Neuronal stem cell (in vitro differentiated cells): ENCODE data around the gene NFATC4.

Experiments used
- DNase-seq: peaks from one replicate; pipeline ENCODE4 v3.0.0-alpha.2; 2013; ENCODE audit warnings: low spot score
- H2AFZ ChIP-seq: one replicate; pipeline ENCODE4 v1.6.1; 2013; ENCODE audit warnings: mild to moderate bottlenecking, low read length, inconsistent platforms
- H2AK5ac ChIP-seq: 2 replicates; pipeline ENCODE4 v1.6.1; 2013; ENCODE audit warnings: low read depth, mild to moderate bottlenecking, inconsistent platforms, low read length, moderate library complexity, mixed read lengths
- H2BK120ac ChIP-seq: 2 replicates; pipeline ENCODE4 v1.6.1; 2013; ENCODE audit warnings: low read depth, mild to moderate bottlenecking, inconsistent platforms, low read length, moderate library complexity, mixed read lengths
- H2BK12ac ChIP-seq: one replicate; pipeline ENCODE4 v1.6.1; 2013; ENCODE audit warnings: low read length, inconsistent platforms
- H2BK15ac ChIP-seq: 2 replicates; pipeline ENCODE4 v1.6.1; 2013; ENCODE audit warnings: mild to moderate bottlenecking, low read length, inconsistent platforms, mixed read lengths
- H2BK5ac ChIP-seq: one replicate; pipeline ENCODE4 v1.6.1; 2013; ENCODE audit warnings: inconsistent platforms, mild to moderate bottlenecking, low read length, moderate library complexity
- H3K14ac ChIP-seq: one replicate; pipeline ENCODE4 v1.6.1; 2013; ENCODE audit warnings: low read length, inconsistent platforms
- H3K18ac ChIP-seq: 2 replicates; pipeline ENCODE4 v1.6.1; 2013; ENCODE audit warnings: low read length, inconsistent platforms
- H3K23ac ChIP-seq: 2 replicates; pipeline ENCODE4 v1.6.1; 2013; ENCODE audit warnings: low read depth, mild to moderate bottlenecking, mixed read lengths, low read length, inconsistent platforms; ENCODE audit not compliant: poor library complexity
- H3K27ac ChIP-seq: replicated peaks from 3 replicates; pipeline ENCODE4 v1.5.1; 2013; ENCODE audit warnings: low read length, inconsistent platforms
- H3K27me3 ChIP-seq, 3 experiments: 2 replicates each; pipeline ENCODE4 v1.6.1; 2013; ENCODE audit warnings: low read length in 3 of 3, mild to moderate bottlenecking in 2 of 3, inconsistent platforms in 1 of 3, low read depth in 1 of 3, mixed read lengths in 1 of 3, moderate library complexity in 1 of 3; ENCODE audit not compliant: control insufficient read depth in 3 of 3, insufficient read depth in 3 of 3
- H3K36me3 ChIP-seq, 2 donors: replicated peaks in 1 of 2; 2 replicates each; pipeline ENCODE4 v1.6.1; 2013; ENCODE audit warnings: low read length in 2 of 2; ENCODE audit not compliant: control insufficient read depth in 2 of 2, insufficient read depth in 2 of 2
- H3K4ac ChIP-seq: 2 replicates; pipeline ENCODE4 v1.6.1; 2013; ENCODE audit warnings: inconsistent platforms, mild to moderate bottlenecking, low read length, moderate library complexity
- H3K4me1 ChIP-seq, 2 donors: 1 replicate in 1 of 2; 2 replicates in 1 of 2; pipeline ENCODE4 v1.6.1; 2013; ENCODE audit warnings: low read length in 2 of 2, low read depth in 1 of 2; ENCODE audit not compliant: control insufficient read depth in 2 of 2, insufficient read depth in 1 of 2
- H3K4me2 ChIP-seq: one replicate; pipeline ENCODE4 v1.6.1; 2013; ENCODE audit warnings: mild to moderate bottlenecking, low read length, inconsistent platforms; ENCODE audit not compliant: insufficient read depth, poor library complexity, severe bottlenecking
- H3K4me3 ChIP-seq, 2 donors: 2 replicates each; pipeline ENCODE4 v1.5.1; 2013; ENCODE audit warnings: low read length in 2 of 2, mild to moderate bottlenecking in 2 of 2, inconsistent platforms in 1 of 2, moderate library complexity in 1 of 2
- H3K79me1 ChIP-seq: one replicate; pipeline ENCODE4 v1.6.1; 2013; ENCODE audit warnings: low read depth, mild to moderate bottlenecking, inconsistent platforms, low read length, moderate library complexity
- H3K9ac ChIP-seq: one replicate; pipeline ENCODE4 v1.6.1; 2013; ENCODE audit warnings: mild to moderate bottlenecking, low read depth, low read length, inconsistent platforms; ENCODE audit not compliant: poor library complexity
- H3K9me3 ChIP-seq, 2 donors: replicated peaks in 1 of 2; 2 replicates each; pipeline versions ENCODE3 to v1.6.1; 2013; ENCODE audit warnings: low read length in 2 of 2, mild to moderate bottlenecking in 2 of 2, inconsistent platforms in 1 of 2, low read depth in 1 of 2, mixed read lengths in 1 of 2, moderate library complexity in 1 of 2; ENCODE audit not compliant: control insufficient read depth in 2 of 2, insufficient read depth in 1 of 2
- H4K8ac ChIP-seq: one replicate; pipeline ENCODE4 v1.6.1; 2013; ENCODE audit warnings: low read depth, mild to moderate bottlenecking, inconsistent platforms, low read length, moderate library complexity
- H4K91ac ChIP-seq: one replicate; pipeline ENCODE4 v1.6.1; 2013; ENCODE audit warnings: low read length, low read depth, mild to moderate bottlenecking, inconsistent platforms; ENCODE audit not compliant: poor library complexity
- WGBS, 2 donors: extraction: QIAGEN DNeasy Blood & Tissue Kit; methylation state at CpG; one replicate each; pipeline ENCODE4 v1.1.7; 2013; ENCODE audit warnings: missing lambda C conversion rate in 2 of 2, mixed read lengths in 1 of 2; ENCODE audit not compliant: insufficient read length in 2 of 2, insufficient replicate concordance in 1 of 2; ENCODE audit errors: extremely low coverage in 2 of 2; 5-methylcytosine and 5-hydroxymethylcytosine counted together

The NFATC4 gene

DNA sequence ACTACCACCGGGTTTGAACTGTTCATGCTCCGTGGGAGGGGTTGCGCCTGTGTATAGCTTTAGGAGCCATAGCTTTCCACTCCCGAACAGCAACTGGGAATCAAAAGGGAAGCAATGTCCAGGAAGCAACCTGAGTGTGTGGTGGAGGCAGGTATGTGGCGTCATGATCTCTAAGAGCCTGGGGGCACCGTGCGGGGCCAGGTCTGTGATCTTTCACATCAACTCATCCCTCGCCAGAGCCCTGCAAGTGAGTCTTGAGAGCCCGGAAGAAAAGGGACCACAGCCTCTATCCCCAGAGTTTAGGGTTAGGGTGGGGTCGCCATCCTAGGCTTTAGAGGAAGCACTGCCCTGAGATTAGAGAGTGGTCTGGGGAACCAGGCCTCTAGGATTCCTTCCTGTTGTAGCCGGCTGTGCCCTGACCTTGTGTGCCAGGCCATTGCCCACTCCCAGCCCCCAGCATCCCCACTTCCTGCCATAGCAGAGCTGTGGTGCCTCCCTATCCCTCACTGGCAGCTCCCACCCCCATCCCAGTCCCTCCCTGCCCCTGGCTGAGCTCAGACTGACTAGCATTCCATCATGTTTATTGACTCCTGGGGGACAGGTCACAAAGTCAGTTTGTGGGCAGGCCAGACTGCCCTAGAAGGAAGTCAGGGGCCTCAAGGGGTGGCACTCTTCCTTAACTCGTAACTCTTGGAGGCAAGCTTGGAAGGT is 32.4 kb upstream of the NFATC4 start:
- Histone ChIP-seq H3K18ac (peak overlapping the region; percentile 52), H3K9me3 (no peaks in the 10 kb centered on the region), H3K14ac (no peak overlapping the region), H3K4me2 (no peak overlapping the region), H2AK5ac (no peak overlapping the region), H4K8ac (no peak overlapping the region), H3K23ac (no peak overlapping the region), H3K36me3 (no peaks in the 10 kb centered on the region), H3K4me3 (no peak overlapping the region), H3K27me3 (peaks cover 35 to 100% (median 99%) of the 10 kb centered on the region in 3 experiments), H2BK120ac (no peak overlapping the region), H3K79me1 (no peaks in the 10 kb centered on the region), H2AFZ (no peak overlapping the region), H2BK12ac (no peak overlapping the region), H2BK5ac (no peak overlapping the region), H2BK15ac (no peak overlapping the region), H3K9ac (no peak overlapping the region), H3K4me1 (peaks cover 5 to 21% of the 10 kb centered on the region in 2 donors), H3K27ac (no peak overlapping the region), H3K4ac (no peak overlapping the region), H4K91ac (no peak overlapping the region)
- no CpG with 5 or more reads among the region's 12 CpGs for WGBS, 2 donors
- no peak for DNase-seq

DNA sequence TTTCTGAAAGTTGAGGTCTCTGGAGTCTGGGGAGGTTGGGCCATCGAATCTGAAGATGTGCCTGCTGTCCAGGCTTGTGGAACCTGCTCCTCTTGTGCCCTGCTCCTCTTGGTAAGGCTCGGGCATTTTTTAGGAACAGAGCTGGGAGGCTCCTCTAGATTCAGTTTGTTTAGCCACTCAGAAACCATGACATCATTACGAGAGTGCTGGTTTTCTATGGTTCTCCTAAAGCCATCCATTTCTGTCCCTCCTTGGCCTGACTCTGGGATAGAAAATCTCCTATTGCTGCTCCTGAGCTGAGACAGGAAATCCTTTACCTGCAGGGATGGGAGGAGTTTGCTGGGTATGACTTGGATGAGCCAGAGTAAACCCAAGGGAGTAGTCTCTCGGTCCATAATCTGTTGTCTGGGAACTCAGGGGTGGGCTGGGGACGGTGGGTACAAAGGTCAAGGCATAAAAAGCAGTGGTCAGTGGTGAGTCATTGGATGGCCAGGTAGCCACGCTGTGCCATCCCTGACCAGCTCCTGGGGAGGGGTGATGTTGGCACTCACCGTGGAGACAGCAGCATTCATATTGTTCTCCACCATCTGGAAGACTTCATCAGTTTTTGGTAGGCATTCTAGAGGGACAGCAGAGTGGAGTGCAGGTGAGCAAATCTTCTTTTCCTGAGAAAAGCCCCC is 30.7 kb upstream of the NFATC4 start:
- Histone ChIP-seq H3K9ac (no peak overlapping the region), H3K79me1 (no peaks in the 10 kb centered on the region), H3K36me3 (no peaks in the 10 kb centered on the region), H3K14ac (no peak overlapping the region), H3K4ac (no peak overlapping the region), H4K8ac (no peak overlapping the region), H3K27ac (no peak overlapping the region), H2BK12ac (no peak overlapping the region), H2AFZ (no peak overlapping the region), H3K18ac (no peak overlapping the region), H2AK5ac (no peak overlapping the region), H2BK5ac (no peak overlapping the region), H3K9me3 (no peaks in the 10 kb centered on the region), H3K27me3 (peaks cover 38 to 97% (median 94%) of the 10 kb centered on the region in 3 experiments), H2BK120ac (no peak overlapping the region), H3K23ac (no peak overlapping the region), H4K91ac (no peak overlapping the region), H3K4me2 (no peak overlapping the region), H3K4me1 (peaks cover 5 to 20% of the 10 kb centered on the region in 2 donors), H2BK15ac (no peak overlapping the region), H3K4me3 (no peak overlapping the region)
- no peak for DNase-seq
- no CpG with 5 or more reads among the region's 7 CpGs for WGBS, 2 donors

DNA sequence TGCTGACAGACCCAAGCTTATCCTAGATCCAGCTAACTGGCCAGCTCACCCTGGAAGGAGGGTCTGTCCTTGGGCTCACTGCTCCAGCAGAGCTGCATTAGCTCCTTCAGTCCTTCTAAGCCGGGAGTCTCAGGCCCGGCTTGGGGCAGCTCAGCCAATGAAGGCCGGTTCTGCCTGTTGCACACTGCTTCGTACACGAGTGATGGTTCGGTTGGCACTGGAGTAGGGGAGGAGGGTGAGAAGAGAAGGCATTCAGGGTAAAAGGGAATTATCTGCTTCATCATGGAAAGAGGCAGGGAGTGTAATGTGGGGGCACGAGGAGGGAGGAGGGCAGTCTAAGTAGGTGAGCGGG is 30.2 kb upstream of the NFATC4 start:
- Histone ChIP-seq H2BK5ac (no peak overlapping the region), H4K8ac (no peak overlapping the region), H3K18ac (no peak overlapping the region), H3K79me1 (no peaks in the 10 kb centered on the region), H3K4me2 (no peak overlapping the region), H2BK15ac (no peak overlapping the region), H3K36me3 (no peaks in the 10 kb centered on the region), H3K14ac (no peak overlapping the region), H3K4me1 (peaks cover 4 to 16% of the 10 kb centered on the region in 2 donors), H3K4me3 (no peak overlapping the region), H3K9me3 (no peaks in the 10 kb centered on the region), H2BK120ac (no peak overlapping the region), H2AK5ac (no peak overlapping the region), H3K9ac (no peak overlapping the region), H2BK12ac (no peak overlapping the region), H3K27me3 (peaks cover 38 to 95% (median 89%) of the 10 kb centered on the region in 3 experiments), H3K27ac (no peak overlapping the region), H2AFZ (no peak overlapping the region), H4K91ac (no peak overlapping the region), H3K4ac (no peak overlapping the region), H3K23ac (no peak overlapping the region)
- no peak for DNase-seq
- WGBS, 2 donors, result no CpG with 5 or more reads among the region's 8 CpGs

DNA sequence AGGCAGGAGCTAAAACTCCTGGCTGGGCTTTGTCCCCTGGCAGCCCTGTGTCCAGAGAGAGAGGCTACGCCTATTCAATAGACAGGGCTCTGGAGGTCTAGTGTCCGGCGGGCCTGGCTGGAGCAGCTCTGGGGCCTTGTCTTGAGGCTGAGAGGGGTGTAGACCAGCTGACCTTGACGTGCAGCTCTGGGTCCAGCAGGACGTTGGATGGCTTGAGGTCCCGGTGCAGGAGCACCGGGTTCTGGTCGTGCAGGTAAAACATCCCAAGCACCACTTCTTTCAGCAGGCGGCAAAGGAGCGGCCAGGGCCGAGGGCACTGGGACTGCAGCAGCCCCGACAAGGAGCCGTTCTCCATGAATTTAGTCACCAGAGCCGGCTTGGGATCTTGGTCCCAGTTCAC is 29.1 kb upstream of the NFATC4 start:
- no CpG with 5 or more reads among the region's 14 CpGs for WGBS, 2 donors
- Histone ChIP-seq H2BK15ac (no peak overlapping the region), H3K23ac (no peak overlapping the region), H3K27me3 (peaks cover 34 to 94% (median 78%) of the 10 kb centered on the region in 3 experiments), H2BK5ac (no peak overlapping the region), H3K27ac (no peak overlapping the region), H3K9me3 (no peaks in the 10 kb centered on the region), H2BK120ac (no peak overlapping the region), H3K4me2 (no peak overlapping the region), H3K4me1 (peaks cover 4 to 12% of the 10 kb centered on the region in 2 donors), H3K36me3 (no peaks in the 10 kb centered on the region), H3K18ac (no peak overlapping the region), H2BK12ac (no peak overlapping the region), H4K91ac (no peak overlapping the region), H2AFZ (no peak overlapping the region), H4K8ac (no peak overlapping the region), H2AK5ac (no peak overlapping the region), H3K79me1 (no peaks in the 10 kb centered on the region), H3K9ac (no peak overlapping the region), H3K14ac (no peak overlapping the region), H3K4me3 (peak overlapping the region in 1 of 2 donors; percentile 69), H3K4ac (no peak overlapping the region)
- DNase-seq, result no peak
